ENCODE measurements around the gene GPD2. TPM values are rescaled to one million over a fixed set of nuclear protein-coding genes. Genes with fewer than 3 reads are reported as not detected.

GPD2 gene
- polyA plus RNA-seq, 1 donor (not counting 4 experiments of a cell fraction or from before 2014, with no cell fraction given), result 27.6 TPM

GRCh38 chr2:156536534-156536933 is 100.4 kb downstream of the GPD2 start:
- Histone ChIP-seq H4K20me1 (ENCODE audit: control insufficient read depth, extremely low read depth, insufficient read depth, low read length) (no peaks in the 10 kb centered on the region), H3K9ac (ENCODE audit: control insufficient read depth, extremely low read depth, insufficient read depth, low read length) (no peak overlapping the region), H3K4me1 (ENCODE audit: control insufficient read depth, extremely low read depth, insufficient read depth, low read length) (peaks cover 20% of the 10 kb centered on the region), H3K27ac (ENCODE audit: control insufficient read depth, insufficient read depth, low read length) (no peak overlapping the region), H3K4me3 (ENCODE audit: control insufficient read depth in 2 of 3, extremely low read depth in 1 of 3, insufficient read depth in 2 of 3, low read depth in 1 of 3, low read length in 3 of 3) (no peak overlapping the region), H3K9me1 (ENCODE audit: control insufficient read depth, extremely low read depth, insufficient read depth, low read length) (no peaks in the 10 kb centered on the region), H3K27me3 (ENCODE audit: control insufficient read depth, extremely low read depth, insufficient read depth, low read length) (no peaks in the 10 kb centered on the region), H3K36me3 (ENCODE audit: control insufficient read depth in 2 of 2, extremely low read depth in 1 of 2, insufficient read depth in 2 of 2, low read length in 2 of 2) (no peaks in the 10 kb centered on the region), H2AFZ (ENCODE audit: control insufficient read depth, low read length) (no peak overlapping the region), H3K9me3 (ENCODE audit: control insufficient read depth, low read depth, low read length) (no peaks in the 10 kb centered on the region), H3K79me2 (ENCODE audit: control insufficient read depth, insufficient read depth, low read length) (no peaks in the 10 kb centered on the region), H3K4me2 (ENCODE audit: control insufficient read depth, extremely low read depth, insufficient read depth, low read depth, low read length) (peak overlapping the region; percentile 7)
- TF ChIP-seq EZH2 (IDR thresholded peaks at IDR 0.05; ENCODE audit: low read length) (no peak), CTCF (optimal IDR thresholded peaks at IDR 0.05 in 1 of 3, IDR thresholded peaks at IDR 0.05 in 1 of 3, conservative IDR thresholded peaks at IDR 0.05 in 1 of 3; ENCODE audit: extremely low read depth in 1 of 3, insufficient read depth in 2 of 3, low read length in 3 of 3) (no peak)
- DNase-seq (ENCODE audit: low read depth, low spot score) (no peak), FAIRE-seq (peak; percentile 26)
- dilution Hi-C loops (cut with MboI; ENCODE audit: extremely low pct_ligation_motif_present, low sequenced_read_pairs), result no loop called here

- H2AFZ ChIP-seq (ENCODE audit: control insufficient read depth, low read length), result no peak overlapping the region
- peaks cover 20% of the 10 kb centered on the region for H3K4me1 ChIP-seq (ENCODE audit: control insufficient read depth, extremely low read depth, insufficient read depth, low read length)
- H4K20me1 ChIP-seq (ENCODE audit: control insufficient read depth, extremely low read depth, insufficient read depth, low read length), result no peaks in the 10 kb centered on the region
- H3K27me3 ChIP-seq (ENCODE audit: control insufficient read depth, extremely low read depth, insufficient read depth, low read length), result no peaks in the 10 kb centered on the region
- no peaks in the 10 kb centered on the region for H3K79me2 ChIP-seq (ENCODE audit: control insufficient read depth, insufficient read depth, low read length)
- H3K4me2 ChIP-seq (ENCODE audit: control insufficient read depth, extremely low read depth, insufficient read depth, low read depth, low read length), result peak overlapping the region; percentile 7
- H3K9me3 ChIP-seq (ENCODE audit: control insufficient read depth, low read depth, low read length), result no peaks in the 10 kb centered on the region
- H3K9ac ChIP-seq (ENCODE audit: control insufficient read depth, extremely low read depth, insufficient read depth, low read length), result no peak overlapping the region
- DNase-seq (ENCODE audit: low read depth, low spot score), result no peak
- H3K9me1 ChIP-seq (ENCODE audit: control insufficient read depth, extremely low read depth, insufficient read depth, low read length), result no peaks in the 10 kb centered on the region
- H3K36me3 ChIP-seq (ENCODE audit: control insufficient read depth in 2 of 2, extremely low read depth in 1 of 2, insufficient read depth in 2 of 2, low read length in 2 of 2), result no peaks in the 10 kb centered on the region
- dilution Hi-C loops (cut with MboI; ENCODE audit: extremely low pct_ligation_motif_present, low sequenced_read_pairs), result no loop called here
- no peak overlapping the region for H3K4me3 ChIP-seq (ENCODE audit: control insufficient read depth in 2 of 3, extremely low read depth in 1 of 3, insufficient read depth in 2 of 3, low read depth in 1 of 3, low read length in 3 of 3)
- no peak for FAIRE-seq
- TF ChIP-seq EZH2 (IDR thresholded peaks at IDR 0.05; ENCODE audit: low read length), result no peak
- no peak for TF ChIP-seq CTCF (optimal IDR thresholded peaks at IDR 0.05 in 1 of 3, IDR thresholded peaks at IDR 0.05 in 1 of 3, conservative IDR thresholded peaks at IDR 0.05 in 1 of 3; ENCODE audit: extremely low read depth in 1 of 3, insufficient read depth in 2 of 3, low read length in 3 of 3)
- H3K27ac ChIP-seq (ENCODE audit: control insufficient read depth, insufficient read depth, low read length), result no peak overlapping the region
Measured at GRCh38 chr2:156537141-156537540, 101.0 kb downstream of the GPD2 start.

Measured in keratinocyte (primary cell).